ENCODE measurements around the gene HTR7. TPM values are rescaled to one million over a fixed set of nuclear protein-coding genes. Genes with fewer than 3 reads are reported as not detected.

The HTR7 gene
- total and polyA plus RNA-seq, 2 donors from 2014 or later, result 0.38 TPM; not detected in 1

DNA sequence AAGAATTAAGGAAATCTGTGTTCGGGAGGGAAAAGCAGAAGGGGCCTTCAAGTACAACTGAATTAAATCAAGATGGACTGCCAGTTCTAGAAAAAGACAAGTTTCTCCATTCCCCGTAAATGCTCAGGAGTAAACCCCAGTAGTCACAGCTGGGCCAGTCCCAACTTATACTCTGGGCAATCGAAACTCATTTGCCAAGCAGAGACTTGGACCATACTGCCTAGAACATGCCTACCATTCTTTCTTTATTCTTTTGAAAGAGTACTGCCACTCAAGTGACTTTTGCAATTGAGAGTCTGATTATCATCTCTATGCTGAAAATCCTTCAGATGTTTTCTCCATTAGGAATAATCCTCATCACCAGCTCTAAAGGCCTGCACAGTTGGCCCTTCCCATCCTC is 35.4 kb upstream of the HTR7 start:
- Histone ChIP-seq H3K9ac (ENCODE audit: low read length in 3 of 3) (no peak overlapping the region), H3K9me3 (ENCODE audit: control insufficient read depth in 2 of 3, insufficient read depth in 1 of 3, low read length in 3 of 3) (no peaks in the 10 kb centered on the region), H3K27ac (ENCODE audit: low read depth in 2 of 2, low read length in 2 of 2) (no peak overlapping the region), H3K27me3 (ENCODE audit: control insufficient read depth, insufficient read depth, low read length) (no peaks in the 10 kb centered on the region), H3K4me3 (ENCODE audit: low read length in 3 of 3) (no peak overlapping the region), H3K36me3 (ENCODE audit: control insufficient read depth in 2 of 3, insufficient read depth in 3 of 3, low read length in 3 of 3) (peaks cover 4 to 35% (median 14%) of the 10 kb centered on the region in 3 donors), H3K4me1 (ENCODE audit: control insufficient read depth in 2 of 3, insufficient read depth in 2 of 3, low read depth in 1 of 3, low read length in 3 of 3) (no peaks in the 10 kb centered on the region)
- intact Hi-C loops (cut with DNase I), result no loop called here
- TF ChIP-seq, protein P1, sequence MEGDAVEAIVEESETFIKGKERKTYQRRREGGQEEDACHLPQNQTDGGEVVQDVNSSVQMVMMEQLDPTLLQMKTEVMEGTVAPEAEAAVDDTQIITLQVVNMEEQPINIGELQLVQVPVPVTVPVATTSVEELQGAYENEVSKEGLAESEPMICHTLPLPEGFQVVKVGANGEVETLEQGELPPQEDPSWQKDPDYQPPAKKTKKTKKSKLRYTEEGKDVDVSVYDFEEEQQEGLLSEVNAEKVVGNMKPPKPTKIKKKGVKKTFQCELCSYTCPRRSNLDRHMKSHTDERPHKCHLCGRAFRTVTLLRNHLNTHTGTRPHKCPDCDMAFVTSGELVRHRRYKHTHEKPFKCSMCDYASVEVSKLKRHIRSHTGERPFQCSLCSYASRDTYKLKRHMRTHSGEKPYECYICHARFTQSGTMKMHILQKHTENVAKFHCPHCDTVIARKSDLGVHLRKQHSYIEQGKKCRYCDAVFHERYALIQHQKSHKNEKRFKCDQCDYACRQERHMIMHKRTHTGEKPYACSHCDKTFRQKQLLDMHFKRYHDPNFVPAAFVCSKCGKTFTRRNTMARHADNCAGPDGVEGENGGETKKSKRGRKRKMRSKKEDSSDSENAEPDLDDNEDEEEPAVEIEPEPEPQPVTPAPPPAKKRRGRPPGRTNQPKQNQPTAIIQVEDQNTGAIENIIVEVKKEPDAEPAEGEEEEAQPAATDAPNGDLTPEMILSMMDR (IDR thresholded peaks at IDR 0.05; ENCODE audit: borderline replicate concordance, extremely low read depth, insufficient read depth), result no peak
- FAIRE-seq (no peak), DNase-seq (no peak)

DNA sequence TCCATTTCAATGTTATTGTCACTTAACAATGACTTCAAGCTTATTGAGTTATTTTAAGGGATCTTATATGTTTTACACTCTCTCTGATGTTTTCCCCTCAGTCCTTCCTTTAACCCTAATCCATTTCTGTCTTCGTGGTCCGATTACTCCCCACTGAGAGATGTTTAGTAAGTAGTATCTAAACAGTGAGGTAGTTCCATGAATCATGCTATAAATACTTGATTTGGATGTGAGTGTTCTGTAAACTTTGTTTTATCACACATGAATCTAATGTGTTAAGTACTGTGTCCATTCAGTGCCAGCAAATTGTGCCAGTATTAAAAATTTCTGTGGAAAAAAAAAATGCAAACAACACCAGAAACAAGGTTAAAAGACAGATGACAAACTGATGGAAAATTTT is 32.5 kb upstream of the HTR7 start:
- Histone ChIP-seq H3K36me3 (ENCODE audit: control insufficient read depth in 2 of 3, insufficient read depth in 3 of 3, low read length in 3 of 3) (peaks cover 4 to 43% (median 16%) of the 10 kb centered on the region in 3 donors), H3K4me3 (ENCODE audit: low read length in 3 of 3) (no peak overlapping the region), H3K27ac (ENCODE audit: low read depth in 2 of 2, low read length in 2 of 2) (no peak overlapping the region), H3K9me3 (ENCODE audit: control insufficient read depth in 2 of 3, insufficient read depth in 1 of 3, low read length in 3 of 3) (no peaks in the 10 kb centered on the region), H3K4me1 (ENCODE audit: control insufficient read depth in 2 of 3, insufficient read depth in 2 of 3, low read depth in 1 of 3, low read length in 3 of 3) (no peaks in the 10 kb centered on the region), H3K9ac (ENCODE audit: low read length in 3 of 3) (no peak overlapping the region), H3K27me3 (ENCODE audit: control insufficient read depth, insufficient read depth, low read length) (no peaks in the 10 kb centered on the region)
- intact Hi-C loops (cut with DNase I), result no loop called here
- FAIRE-seq, result no peak
- DNase-seq, result no peak
- TF ChIP-seq, protein P1 (IDR thresholded peaks at IDR 0.05; ENCODE audit: borderline replicate concordance, extremely low read depth, insufficient read depth), result no peak

DNA sequence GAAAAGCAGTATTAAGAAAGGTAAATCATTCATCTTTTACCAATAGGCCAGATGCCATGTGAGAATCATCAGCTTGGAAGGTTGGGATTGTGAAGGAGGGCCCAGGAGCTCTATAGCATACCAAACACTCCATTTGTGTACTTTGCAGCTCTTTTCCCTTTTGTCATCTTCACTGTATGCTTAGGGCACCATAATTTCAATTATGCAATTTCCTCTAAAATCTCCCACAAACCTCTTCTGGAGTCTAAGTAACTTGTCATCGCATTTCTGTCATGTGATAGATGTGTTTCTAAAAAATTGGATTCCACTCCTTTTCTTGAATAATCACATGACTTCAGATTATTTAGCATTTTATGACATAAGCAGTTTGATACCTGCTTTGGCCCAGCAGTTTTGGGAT is 31.8 kb upstream of the HTR7 start:
- Histone ChIP-seq H3K27me3 (ENCODE audit: control insufficient read depth, insufficient read depth, low read length) (no peaks in the 10 kb centered on the region), H3K4me1 (ENCODE audit: control insufficient read depth in 2 of 3, insufficient read depth in 2 of 3, low read depth in 1 of 3, low read length in 3 of 3) (no peaks in the 10 kb centered on the region), H3K36me3 (ENCODE audit: control insufficient read depth in 2 of 3, insufficient read depth in 3 of 3, low read length in 3 of 3) (peaks cover 4 to 39% (median 16%) of the 10 kb centered on the region in 3 donors), H3K9me3 (ENCODE audit: control insufficient read depth in 2 of 3, insufficient read depth in 1 of 3, low read length in 3 of 3) (no peaks in the 10 kb centered on the region), H3K4me3 (ENCODE audit: low read length in 3 of 3) (no peak overlapping the region), H3K27ac (ENCODE audit: low read depth in 2 of 2, low read length in 2 of 2) (no peak overlapping the region), H3K9ac (ENCODE audit: low read length in 3 of 3) (no peak overlapping the region)
- DNase-seq (no peak), FAIRE-seq (no peak)
- TF ChIP-seq, protein P1 (IDR thresholded peaks at IDR 0.05; ENCODE audit: borderline replicate concordance, extremely low read depth, insufficient read depth), result no peak
- intact Hi-C loops (cut with DNase I), result no loop called here

DNA sequence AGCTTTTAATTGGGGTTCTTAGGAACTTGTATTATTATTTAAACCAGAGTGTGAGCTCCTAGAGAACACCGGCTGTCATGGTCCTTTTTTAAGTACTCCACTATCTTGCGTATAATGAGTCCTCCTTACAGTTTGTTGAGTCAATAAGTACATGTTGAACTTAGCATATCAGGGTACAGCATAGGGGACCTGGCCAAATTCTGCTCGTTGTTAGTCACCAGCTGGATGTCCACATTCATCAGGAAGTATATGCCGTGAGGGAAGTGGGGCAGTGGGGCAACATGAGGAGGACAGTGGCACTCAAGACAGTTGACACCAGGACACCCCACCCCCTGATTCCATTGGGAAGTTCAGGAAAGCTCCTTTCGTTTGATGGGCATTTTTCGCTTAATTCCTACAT is 30.5 kb upstream of the HTR7 start:
- FAIRE-seq (no peak), DNase-seq (no peak)
- Histone ChIP-seq H3K27me3 (ENCODE audit: control insufficient read depth, insufficient read depth, low read length) (no peaks in the 10 kb centered on the region), H3K9ac (ENCODE audit: low read length in 3 of 3) (no peak overlapping the region), H3K9me3 (ENCODE audit: control insufficient read depth in 2 of 3, insufficient read depth in 1 of 3, low read length in 3 of 3) (no peaks in the 10 kb centered on the region), H3K36me3 (ENCODE audit: control insufficient read depth in 2 of 3, insufficient read depth in 3 of 3, low read length in 3 of 3) (peaks cover 4 to 34% (median 16%) of the 10 kb centered on the region in 3 donors), H3K27ac (ENCODE audit: low read depth in 2 of 2, low read length in 2 of 2) (no peak overlapping the region), H3K4me3 (ENCODE audit: low read length in 3 of 3) (no peak overlapping the region), H3K4me1 (ENCODE audit: control insufficient read depth in 2 of 3, insufficient read depth in 2 of 3, low read depth in 1 of 3, low read length in 3 of 3) (no peaks in the 10 kb centered on the region)
- intact Hi-C loops (cut with DNase I), result no loop called here
- TF ChIP-seq, protein P1 (IDR thresholded peaks at IDR 0.05; ENCODE audit: borderline replicate concordance, extremely low read depth, insufficient read depth), result no peak

Data from kidney (tissue), 14 donors.